ENCODE results near the gene TBRG4. TPM values are rescaled to one million over a fixed set of nuclear protein-coding genes. Genes with fewer than 3 reads are reported as not detected.

Gene TBRG4
- total RNA-seq, 1 experiment from 2014 or later = 81.5 TPM

GRCh38 chr7:45061352-45061751, 50.1 kb downstream of the TBRG4 start:
- H3K9me2 ChIP-seq (replicated peaks; ENCODE audit: insufficient read depth, low read length) = no peaks in the 10 kb centered on the region
- H3K27me3 ChIP-seq (ENCODE audit: low read length) = no peaks in the 10 kb centered on the region
- no peak overlapping the region for H2AFZ ChIP-seq (ENCODE audit: low read length)
- H3K9me3 ChIP-seq (ENCODE audit: low read length) = no peaks in the 10 kb centered on the region
- no peak for DNase-seq
- H3K9ac ChIP-seq (ENCODE audit: low read length) = no peak overlapping the region
- peaks cover 16% of the 10 kb centered on the region; the same call in 1 of the 2 replicates for H3K36me3 ChIP-seq (ENCODE audit: insufficient read depth, low read length)
- peaks cover 82% of the 10 kb centered on the region for H3K79me2 ChIP-seq (ENCODE audit: low read length)
- peaks cover 1% of the 10 kb centered on the region for H3K4me1 ChIP-seq (ENCODE audit: low read length)
- H3K4me3 ChIP-seq (ENCODE audit: low read length) = no peak overlapping the region
- H4K20me1 ChIP-seq (ENCODE audit: insufficient read depth, low read depth, low read length) = peaks cover 12% of the 10 kb centered on the region; the same call in 1 of the 2 replicates
- no peak overlapping the region for H3K4me2 ChIP-seq (ENCODE audit: low read depth, low read length, poor library complexity, severe bottlenecking)
- no peak overlapping the region for H3K27ac ChIP-seq (ENCODE audit: low read length)

- Histone ChIP-seq H3K4me1 (ENCODE audit: low read length) (peaks cover 9% of the 10 kb centered on the region), H3K4me3 (ENCODE audit: low read length) (no peak overlapping the region), H3K36me3 (ENCODE audit: insufficient read depth, low read length) (peaks cover 15% of the 10 kb centered on the region; the same call in 1 of the 2 replicates), H4K20me1 (ENCODE audit: insufficient read depth, low read depth, low read length) (peaks cover 12% of the 10 kb centered on the region; the same call in 1 of the 2 replicates), H2AFZ (ENCODE audit: low read length) (no peak overlapping the region), H3K27ac (ENCODE audit: low read length) (no peak overlapping the region), H3K4me2 (ENCODE audit: low read depth, low read length, poor library complexity, severe bottlenecking) (no peak overlapping the region), H3K9me3 (ENCODE audit: low read length) (no peaks in the 10 kb centered on the region), H3K9ac (ENCODE audit: low read length) (no peak overlapping the region), H3K79me2 (ENCODE audit: low read length) (peaks cover 91% of the 10 kb centered on the region), H3K27me3 (ENCODE audit: low read length) (no peaks in the 10 kb centered on the region), H3K9me2 (replicated peaks; ENCODE audit: insufficient read depth, low read length) (no peaks in the 10 kb centered on the region)
- no peak for DNase-seq
Measured at GRCh38 chr7:45060295-45060694, 51.2 kb downstream of the TBRG4 start.

GRCh38 chr7:45057878-45058277, 53.6 kb downstream of the TBRG4 start:
- Histone ChIP-seq H3K27me3 (ENCODE audit: low read length) (no peaks in the 10 kb centered on the region), H3K27ac (ENCODE audit: low read length) (no peak overlapping the region), H3K9me2 (replicated peaks; ENCODE audit: insufficient read depth, low read length) (no peaks in the 10 kb centered on the region), H3K9ac (ENCODE audit: low read length) (no peak overlapping the region), H3K4me3 (ENCODE audit: low read length) (no peak overlapping the region), H2AFZ (ENCODE audit: low read length) (no peak overlapping the region), H3K79me2 (ENCODE audit: low read length) (peaks cover 94% of the 10 kb centered on the region), H3K4me1 (ENCODE audit: low read length) (peaks cover 9% of the 10 kb centered on the region), H3K36me3 (ENCODE audit: insufficient read depth, low read length) (peaks cover 2% of the 10 kb centered on the region; the same call in 1 of the 2 replicates), H3K4me2 (ENCODE audit: low read depth, low read length, poor library complexity, severe bottlenecking) (no peak overlapping the region), H3K9me3 (ENCODE audit: low read length) (no peaks in the 10 kb centered on the region), H4K20me1 (ENCODE audit: insufficient read depth, low read depth, low read length) (peaks cover 12% of the 10 kb centered on the region; the same call in 1 of the 2 replicates)
- no peak for DNase-seq

GRCh38 chr7:45055594-45056219, 55.8 kb downstream of the TBRG4 start:
- H3K27ac ChIP-seq (ENCODE audit: low read length) = no peak overlapping the region
- peaks cover 10% of the 10 kb centered on the region for H3K4me1 ChIP-seq (ENCODE audit: low read length)
- no peaks in the 10 kb centered on the region for H3K27me3 ChIP-seq (ENCODE audit: low read length)
- H3K4me2 ChIP-seq (ENCODE audit: low read depth, low read length, poor library complexity, severe bottlenecking) = no peak overlapping the region
- DNase-seq = no peak
- H3K4me3 ChIP-seq (ENCODE audit: low read length) = no peak overlapping the region
- H3K9ac ChIP-seq (ENCODE audit: low read length) = no peak overlapping the region
- no peaks in the 10 kb centered on the region for H3K9me2 ChIP-seq (replicated peaks; ENCODE audit: insufficient read depth, low read length)
- peaks cover 5% of the 10 kb centered on the region; the same call in 1 of the 2 replicates for H3K36me3 ChIP-seq (ENCODE audit: insufficient read depth, low read length)
- H3K9me3 ChIP-seq (ENCODE audit: low read length) = no peaks in the 10 kb centered on the region
- peaks cover under 1% of the 10 kb centered on the region; the same call in 1 of the 2 replicates for H4K20me1 ChIP-seq (ENCODE audit: insufficient read depth, low read depth, low read length)
- H3K79me2 ChIP-seq (ENCODE audit: low read length) = peaks cover 88% of the 10 kb centered on the region
- no peak overlapping the region for H2AFZ ChIP-seq (ENCODE audit: low read length)

- peaks cover 17% of the 10 kb centered on the region for H3K4me1 ChIP-seq (ENCODE audit: low read length)
- H3K36me3 ChIP-seq (ENCODE audit: insufficient read depth, low read length) = peaks cover 5% of the 10 kb centered on the region; the same call in 1 of the 2 replicates
- no peak for DNase-seq
- H4K20me1 ChIP-seq (ENCODE audit: insufficient read depth, low read depth, low read length) = no peaks in the 10 kb centered on the region
- H3K9me2 ChIP-seq (replicated peaks; ENCODE audit: insufficient read depth, low read length) = no peaks in the 10 kb centered on the region
- H3K27me3 ChIP-seq (ENCODE audit: low read length) = no peaks in the 10 kb centered on the region
- no peak overlapping the region for H2AFZ ChIP-seq (ENCODE audit: low read length)
- H3K4me3 ChIP-seq (ENCODE audit: low read length) = no peak overlapping the region
- peaks cover 87% of the 10 kb centered on the region for H3K79me2 ChIP-seq (ENCODE audit: low read length)
- H3K4me2 ChIP-seq (ENCODE audit: low read depth, low read length, poor library complexity, severe bottlenecking) = no peak overlapping the region
- no peak overlapping the region for H3K27ac ChIP-seq (ENCODE audit: low read length)
- no peaks in the 10 kb centered on the region for H3K9me3 ChIP-seq (ENCODE audit: low read length)
- H3K9ac ChIP-seq (ENCODE audit: low read length) = no peak overlapping the region
Measured at GRCh38 chr7:45055016-45055415, 56.5 kb downstream of the TBRG4 start.

GRCh38 chr7:45054442-45054841, 57.1 kb downstream of the TBRG4 start:
- Histone ChIP-seq H3K36me3 (ENCODE audit: insufficient read depth, low read length) (peaks cover 5% of the 10 kb centered on the region; the same call in 1 of the 2 replicates), H3K27me3 (ENCODE audit: low read length) (no peaks in the 10 kb centered on the region), H3K4me2 (ENCODE audit: low read depth, low read length, poor library complexity, severe bottlenecking) (no peak overlapping the region), H3K9me3 (ENCODE audit: low read length) (no peaks in the 10 kb centered on the region), H3K27ac (ENCODE audit: low read length) (no peak overlapping the region), H3K9ac (ENCODE audit: low read length) (no peak overlapping the region), H2AFZ (ENCODE audit: low read length) (no peak overlapping the region), H3K9me2 (replicated peaks; ENCODE audit: insufficient read depth, low read length) (no peaks in the 10 kb centered on the region), H3K4me1 (ENCODE audit: low read length) (peaks cover 22% of the 10 kb centered on the region), H3K4me3 (ENCODE audit: low read length) (no peak overlapping the region), H4K20me1 (ENCODE audit: insufficient read depth, low read depth, low read length) (peaks cover 3% of the 10 kb centered on the region; the same call in 1 of the 2 replicates), H3K79me2 (ENCODE audit: low read length) (peaks cover 84% of the 10 kb centered on the region)
- no peak for DNase-seq

GRCh38 chr7:45053941-45054340, 57.6 kb downstream of the TBRG4 start:
- H3K27me3 ChIP-seq (ENCODE audit: low read length) = no peaks in the 10 kb centered on the region
- H3K36me3 ChIP-seq (ENCODE audit: insufficient read depth, low read length) = peaks cover 5% of the 10 kb centered on the region; the same call in 1 of the 2 replicates
- no peak overlapping the region for H3K9ac ChIP-seq (ENCODE audit: low read length)
- H3K79me2 ChIP-seq (ENCODE audit: low read length) = peaks cover 83% of the 10 kb centered on the region
- H3K4me2 ChIP-seq (ENCODE audit: low read depth, low read length, poor library complexity, severe bottlenecking) = no peak overlapping the region
- no peak overlapping the region for H3K27ac ChIP-seq (ENCODE audit: low read length)
- H3K9me3 ChIP-seq (ENCODE audit: low read length) = no peaks in the 10 kb centered on the region
- DNase-seq = no peak
- H3K9me2 ChIP-seq (replicated peaks; ENCODE audit: insufficient read depth, low read length) = no peaks in the 10 kb centered on the region
- peaks cover 27% of the 10 kb centered on the region for H3K4me1 ChIP-seq (ENCODE audit: low read length)
- peaks cover 6% of the 10 kb centered on the region; the same call in 1 of the 2 replicates for H4K20me1 ChIP-seq (ENCODE audit: insufficient read depth, low read depth, low read length)
- H3K4me3 ChIP-seq (ENCODE audit: low read length) = no peak overlapping the region
- H2AFZ ChIP-seq (ENCODE audit: low read length) = no peak overlapping the region

- Histone ChIP-seq H2AFZ (ENCODE audit: low read length) (no peak overlapping the region), H3K9ac (ENCODE audit: low read length) (no peak overlapping the region), H3K4me3 (ENCODE audit: low read length) (no peak overlapping the region), H4K20me1 (ENCODE audit: insufficient read depth, low read depth, low read length) (peaks cover 6% of the 10 kb centered on the region; the same call in 1 of the 2 replicates), H3K9me2 (replicated peaks; ENCODE audit: insufficient read depth, low read length) (no peaks in the 10 kb centered on the region), H3K79me2 (ENCODE audit: low read length) (peaks cover 77% of the 10 kb centered on the region), H3K9me3 (ENCODE audit: low read length) (no peaks in the 10 kb centered on the region), H3K36me3 (ENCODE audit: insufficient read depth, low read length) (peaks cover 5% of the 10 kb centered on the region; the same call in 1 of the 2 replicates), H3K27ac (ENCODE audit: low read length) (no peak overlapping the region), H3K4me2 (ENCODE audit: low read depth, low read length, poor library complexity, severe bottlenecking) (no peak overlapping the region), H3K4me1 (ENCODE audit: low read length) (peaks cover 30% of the 10 kb centered on the region), H3K27me3 (ENCODE audit: low read length) (no peaks in the 10 kb centered on the region)
- DNase-seq = no peak
Measured at GRCh38 chr7:45053401-45053800, 58.1 kb downstream of the TBRG4 start.
